Naive B cell (primary cell): ENCODE data around the gene MGMT. TPM values are rescaled to one million over a fixed set of nuclear protein-coding genes. Genes with fewer than 3 reads are reported as not detected.

Source experiments
- ATAC-seq, 2 donors: fragments of 150-1000 bp; cut with Tn5 transposase; 2 replicates each; pipeline ENCODE4 v1.10.0; 2021; ENCODE audit warnings: low read depth in 2 of 2, mild to moderate bottlenecking in 2 of 2, moderate library complexity in 2 of 2
- DNase-seq: peaks from one replicate; pipeline ENCODE4 v3.0.0; 2022
- H3K27ac Mint-ChIP-seq, 6 donors: one replicate each; pipeline ENCODE4 v1.8.0; 2020 to 2022; ENCODE audit warnings: mild to moderate bottlenecking in 6 of 6, mixed read lengths in 6 of 6, moderate library complexity in 5 of 6, inconsistent platforms in 2 of 6
- H3K27me3 Mint-ChIP-seq, 3 donors: one replicate each; pipeline ENCODE4 v1.8.0; 2021 to 2022; ENCODE audit warnings: mixed read lengths in 3 of 3, mild to moderate bottlenecking in 1 of 3
- H3K36me3 Mint-ChIP-seq, 2 donors: one replicate each; pipeline ENCODE4 v1.8.0; 2020 to 2022; ENCODE audit warnings: mixed read lengths in 2 of 2, inconsistent platforms in 1 of 2, mild to moderate bottlenecking in 1 of 2
- H3K4me1 Mint-ChIP-seq, 3 donors: one replicate each; pipeline ENCODE4 v1.8.0; 2020 to 2022; ENCODE audit warnings: mixed read lengths in 3 of 3, inconsistent platforms in 1 of 3, mild to moderate bottlenecking in 1 of 3, moderate library complexity in 1 of 3
- H3K4me3 Mint-ChIP-seq, 8 donors: one replicate each; pipeline ENCODE4 v1.8.0; 2020 to 2022; ENCODE audit warnings: mild to moderate bottlenecking in 8 of 8, mixed read lengths in 8 of 8, moderate library complexity in 8 of 8, inconsistent platforms in 2 of 8
- H3K9me3 Mint-ChIP-seq, 7 donors: one replicate each; pipeline ENCODE4 v1.8.0; 2020 to 2022; ENCODE audit warnings: mixed read lengths in 7 of 7, mild to moderate bottlenecking in 5 of 7, inconsistent platforms in 2 of 7, moderate library complexity in 1 of 7
- polyA plus RNA-seq, 6 donors: library from polyadenylated mRNA; unstranded; fragments of 300-500 nt; fragmentation: Illumina TruSeq; gene quantifications; one replicate each; pipeline ENCODE4 v1.2.3, GENCODE V29; 2021; ENCODE audit warnings: low read depth in 6 of 6

MGMT gene
- polyA plus RNA-seq, 6 donors from 2014 or later: 29.3 to 46.2 (median 38.2) TPM

DNA sequence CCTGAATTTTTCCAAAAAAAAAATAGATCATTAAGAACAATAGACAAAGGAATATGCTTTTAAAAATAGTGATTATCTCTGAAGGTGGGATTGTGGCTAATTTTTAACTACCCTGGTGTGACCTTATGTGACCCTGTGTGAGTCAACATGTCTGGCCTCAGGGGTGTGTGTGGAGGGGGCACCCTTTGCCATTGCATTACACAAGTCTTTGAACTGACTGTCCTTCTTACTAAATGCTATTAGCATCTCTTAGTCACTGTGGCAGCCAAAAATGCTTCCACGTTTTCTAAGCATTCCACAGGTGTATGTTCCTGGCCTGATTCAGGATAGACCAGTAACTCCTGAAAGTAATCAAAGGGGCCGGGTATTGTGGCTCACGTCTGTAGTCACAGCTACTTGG lies 175.4 kb downstream of the MGMT start:
- H3K27me3 Mint-ChIP-seq: no peaks in the 10 kb centered on the region
- H3K4me1 Mint-ChIP-seq: peaks cover 0 to 13% (median 0%) of the 10 kb centered on the region in 3 donors
- H3K9me3 Mint-ChIP-seq: no peaks in the 10 kb centered on the region
- no peak overlapping the region for H3K27ac Mint-ChIP-seq
- H3K4me3 Mint-ChIP-seq: no peak overlapping the region
- peaks cover 0 to 31% of the 10 kb centered on the region in 2 donors for H3K36me3 Mint-ChIP-seq
- no peak for ATAC-seq
- no peak for DNase-seq

- no peak for ATAC-seq
- Mint-ChIP-seq H3K27me3 (no peaks in the 10 kb centered on the region), H3K27ac (no peak overlapping the region), H3K9me3 (no peaks in the 10 kb centered on the region), H3K4me1 (peaks cover 0 to 13% (median 0%) of the 10 kb centered on the region in 3 donors), H3K36me3 (peaks cover 0 to 28% of the 10 kb centered on the region in 2 donors), H3K4me3 (no peak overlapping the region)
- DNase-seq: no peak
Observed at GRCh38 chr10:129643266-129643665, 176.2 kb downstream of the MGMT start.

- Mint-ChIP-seq H3K27ac (no peak overlapping the region), H3K4me3 (no peak overlapping the region), H3K36me3 (peaks cover 5 to 12% of the 10 kb centered on the region in 2 donors), H3K27me3 (no peaks in the 10 kb centered on the region), H3K9me3 (no peaks in the 10 kb centered on the region), H3K4me1 (peaks cover 0 to 13% (median 0%) of the 10 kb centered on the region in 3 donors)
- DNase-seq (no peak), ATAC-seq (no peak)
Observed at GRCh38 chr10:129645487-129645886, 178.4 kb downstream of the MGMT start.

- Mint-ChIP-seq H3K27me3 (no peaks in the 10 kb centered on the region), H3K27ac (no peak overlapping the region), H3K36me3 (peaks cover 6 to 12% of the 10 kb centered on the region in 2 donors), H3K4me1 (peaks cover 0 to 13% (median 0%) of the 10 kb centered on the region in 3 donors), H3K4me3 (no peak overlapping the region), H3K9me3 (no peaks in the 10 kb centered on the region)
- ATAC-seq (no peak), DNase-seq (no peak)
Observed at GRCh38 chr10:129646973-129647372, 179.9 kb downstream of the MGMT start.

GRCh38 chr10:129647590-129647989 lies 180.5 kb downstream of the MGMT start:
- Mint-ChIP-seq H3K9me3 (no peaks in the 10 kb centered on the region), H3K4me3 (no peak overlapping the region), H3K27me3 (no peaks in the 10 kb centered on the region), H3K4me1 (peaks cover 0 to 13% (median 3%) of the 10 kb centered on the region in 3 donors), H3K27ac (no peak overlapping the region), H3K36me3 (peaks cover 6 to 12% of the 10 kb centered on the region in 2 donors)
- no peak for ATAC-seq
- no peak for DNase-seq

- DNase-seq (no peak), ATAC-seq (no peak)
- Mint-ChIP-seq H3K9me3 (no peaks in the 10 kb centered on the region), H3K27ac (peak overlapping the region in 2 of 6 donors; percentile 25 to 62), H3K36me3 (peaks cover 6 to 16% of the 10 kb centered on the region in 2 donors), H3K4me3 (no peak overlapping the region), H3K27me3 (no peaks in the 10 kb centered on the region), H3K4me1 (peaks cover 4 to 10% (median 5%) of the 10 kb centered on the region in 3 donors)
Observed at GRCh38 chr10:129648856-129649255, 181.8 kb downstream of the MGMT start.

DNA sequence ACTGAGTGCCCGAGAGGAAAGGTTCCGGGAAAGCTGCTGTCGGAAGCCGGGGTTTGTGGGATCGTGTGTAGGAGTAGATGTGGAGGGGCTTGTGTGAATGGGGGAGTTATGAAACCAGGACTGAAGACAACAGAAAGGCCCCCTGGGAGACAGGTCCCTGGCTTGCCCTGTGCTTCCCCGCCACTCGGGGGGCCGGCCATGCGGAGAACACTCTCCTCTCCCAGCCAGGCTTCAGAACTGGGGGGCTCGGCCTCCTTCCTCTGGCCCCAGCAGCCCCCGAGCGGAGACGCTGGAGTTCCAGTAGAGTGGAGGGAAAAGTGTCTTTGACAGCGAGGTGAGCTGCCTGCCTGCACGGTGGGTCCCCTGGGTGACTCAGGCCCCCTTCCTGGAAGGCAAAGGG lies 185.0 kb downstream of the MGMT start:
- Mint-ChIP-seq H3K27ac (peak overlapping the region in 1 of 6 donors; percentile 59), H3K4me1 (peaks cover 4 to 8% (median 5%) of the 10 kb centered on the region in 3 donors), H3K4me3 (peak overlapping the region in 1 of 8 donors; percentile 12), H3K27me3 (no peaks in the 10 kb centered on the region), H3K36me3 (peaks cover 6 to 8% of the 10 kb centered on the region in 2 donors), H3K9me3 (peaks cover 0 to under 1% (median 0%) of the 10 kb centered on the region in 7 donors)
- no peak for ATAC-seq
- no peak for DNase-seq

DNA sequence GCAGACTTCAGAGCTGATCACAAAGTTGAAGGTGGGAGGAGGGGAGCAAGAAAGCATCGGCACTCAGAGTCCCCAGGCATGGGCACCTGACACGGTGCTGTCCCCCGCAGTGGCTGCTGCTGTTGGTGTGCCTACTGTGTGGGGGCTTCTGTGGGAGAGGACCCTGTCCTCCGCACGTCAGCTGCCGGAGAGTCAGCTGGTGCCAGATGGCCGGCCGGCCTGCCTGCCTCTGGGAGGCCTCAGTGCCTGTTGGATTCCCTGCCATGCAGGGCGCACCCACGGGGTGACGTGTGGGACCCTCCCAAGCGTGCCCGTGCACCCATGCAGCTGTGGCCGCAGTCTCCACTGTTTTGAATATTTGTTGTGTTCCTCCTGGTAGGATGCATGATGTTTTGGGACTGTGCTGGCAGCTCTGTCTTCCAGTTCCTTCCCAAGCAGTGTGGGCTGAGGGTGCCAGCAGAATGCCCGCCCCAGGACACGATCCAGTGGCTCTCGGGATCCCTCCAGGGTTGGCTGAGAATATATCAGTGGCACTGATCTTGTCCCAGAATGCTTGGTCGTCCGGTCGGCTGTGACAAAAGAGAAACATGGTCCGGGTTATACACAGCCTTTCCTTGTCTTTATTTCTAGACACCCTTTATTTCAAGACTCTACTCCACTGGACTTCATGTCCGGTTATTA lies 185.6 kb downstream of the MGMT start:
- ATAC-seq: no peak
- H3K9me3 Mint-ChIP-seq: peaks cover 0 to 2% (median 0%) of the 10 kb centered on the region in 7 donors
- no peak overlapping the region for H3K4me3 Mint-ChIP-seq
- H3K36me3 Mint-ChIP-seq: peaks cover 6 to 8% of the 10 kb centered on the region in 2 donors
- H3K27ac Mint-ChIP-seq: no peak overlapping the region
- H3K4me1 Mint-ChIP-seq: peaks cover 4 to 8% (median 5%) of the 10 kb centered on the region in 3 donors
- DNase-seq: no peak
- H3K27me3 Mint-ChIP-seq: no peaks in the 10 kb centered on the region

DNA sequence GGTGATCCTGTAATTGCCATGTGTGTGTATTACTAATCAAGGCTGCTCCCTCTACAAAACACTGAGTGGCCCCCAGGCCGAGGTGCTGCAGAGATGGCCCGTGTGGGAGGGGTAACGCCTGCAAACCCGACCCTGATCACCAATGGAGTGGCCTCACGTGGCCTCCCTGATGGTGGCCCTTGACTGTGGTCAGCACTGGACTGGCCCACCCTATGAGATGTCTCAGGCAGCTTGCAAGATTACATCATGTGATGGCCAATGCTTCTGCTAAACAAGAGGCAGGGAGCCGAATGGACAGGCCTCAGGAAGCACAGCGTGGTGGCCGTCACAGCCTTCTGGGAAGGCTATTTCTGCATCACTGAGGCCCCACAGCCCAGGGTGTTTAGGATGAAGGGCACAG lies 186.4 kb downstream of the MGMT start:
- no peak overlapping the region for H3K4me3 Mint-ChIP-seq
- H3K36me3 Mint-ChIP-seq: peaks cover 6 to 8% of the 10 kb centered on the region in 2 donors

DNA sequence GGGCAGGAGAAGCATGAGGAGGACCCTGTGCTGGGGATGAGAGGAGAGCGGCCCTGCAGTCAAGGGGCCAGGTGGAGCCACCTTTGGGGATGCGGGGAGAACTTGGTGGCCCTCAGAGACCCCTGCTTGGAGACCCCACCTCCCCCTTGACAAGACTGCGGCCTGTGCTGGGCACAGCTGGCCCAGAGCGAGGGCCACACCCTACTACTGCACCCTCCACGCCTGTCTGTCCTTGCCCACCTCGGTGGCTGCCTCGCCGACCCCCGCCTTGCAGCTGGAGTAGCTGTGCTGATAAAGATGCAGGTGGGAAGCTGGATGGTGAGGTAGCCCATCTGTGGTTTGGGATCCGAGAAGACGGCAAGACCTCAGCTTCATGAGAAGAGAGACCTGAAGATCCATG lies 186.8 kb downstream of the MGMT start:
- H3K9me3 Mint-ChIP-seq: peaks cover 0 to 2% (median 0%) of the 10 kb centered on the region in 7 donors
- ATAC-seq (no peak), DNase-seq (no peak)
- no peak overlapping the region for H3K4me3 Mint-ChIP-seq
- peak overlapping the region in 1 of 6 donors; percentile 6 for H3K27ac Mint-ChIP-seq
- H3K36me3 Mint-ChIP-seq: peaks cover 6 to 8% of the 10 kb centered on the region in 2 donors
- no peaks in the 10 kb centered on the region for H3K27me3 Mint-ChIP-seq
- peaks cover 4 to 8% (median 5%) of the 10 kb centered on the region in 3 donors for H3K4me1 Mint-ChIP-seq

More for the DNA sequence above, 186.4 kb downstream of the MGMT start:
- DNase-seq: no peak
- peaks cover 4 to 8% (median 5%) of the 10 kb centered on the region in 3 donors for H3K4me1 Mint-ChIP-seq
- no peak for ATAC-seq
- H3K27me3 Mint-ChIP-seq: no peaks in the 10 kb centered on the region
- H3K9me3 Mint-ChIP-seq: peaks cover 0 to 2% (median 0%) of the 10 kb centered on the region in 7 donors
- peak overlapping the region in 1 of 6 donors; percentile 6 for H3K27ac Mint-ChIP-seq

GRCh38 chr10:129654461-129654860 lies 187.4 kb downstream of the MGMT start:
- Mint-ChIP-seq H3K4me3 (no peak overlapping the region), H3K4me1 (peaks cover 7 to 8% (median 8%) of the 10 kb centered on the region in 3 donors), H3K27ac (no peak overlapping the region), H3K9me3 (peaks cover 0 to 2% (median 0%) of the 10 kb centered on the region in 7 donors), H3K36me3 (peaks cover 6 to 8% of the 10 kb centered on the region in 2 donors), H3K27me3 (no peaks in the 10 kb centered on the region)
- DNase-seq (no peak), ATAC-seq (no peak)

- Mint-ChIP-seq H3K4me3 (no peak overlapping the region), H3K4me1 (peaks cover 7 to 14% (median 8%) of the 10 kb centered on the region in 3 donors), H3K27ac (peak overlapping the region in 1 of 6 donors; percentile 17), H3K36me3 (peaks cover 5 to 8% of the 10 kb centered on the region in 2 donors), H3K27me3 (no peaks in the 10 kb centered on the region), H3K9me3 (peaks cover 0 to 2% (median 0%) of the 10 kb centered on the region in 7 donors)
- no peak for ATAC-seq
- DNase-seq: no peak
Observed at GRCh38 chr10:129655007-129655678, 188.1 kb downstream of the MGMT start.

- DNase-seq (no peak), ATAC-seq (no peak)
- Mint-ChIP-seq H3K27me3 (no peaks in the 10 kb centered on the region), H3K27ac (no peak overlapping the region), H3K4me3 (no peak overlapping the region), H3K9me3 (peaks cover 0 to 2% (median 0%) of the 10 kb centered on the region in 7 donors), H3K36me3 (peaks cover 0 to 8% of the 10 kb centered on the region in 2 donors), H3K4me1 (peaks cover 7 to 15% (median 8%) of the 10 kb centered on the region in 3 donors)
Observed at GRCh38 chr10:129655679-129656031, 188.6 kb downstream of the MGMT start.

DNA sequence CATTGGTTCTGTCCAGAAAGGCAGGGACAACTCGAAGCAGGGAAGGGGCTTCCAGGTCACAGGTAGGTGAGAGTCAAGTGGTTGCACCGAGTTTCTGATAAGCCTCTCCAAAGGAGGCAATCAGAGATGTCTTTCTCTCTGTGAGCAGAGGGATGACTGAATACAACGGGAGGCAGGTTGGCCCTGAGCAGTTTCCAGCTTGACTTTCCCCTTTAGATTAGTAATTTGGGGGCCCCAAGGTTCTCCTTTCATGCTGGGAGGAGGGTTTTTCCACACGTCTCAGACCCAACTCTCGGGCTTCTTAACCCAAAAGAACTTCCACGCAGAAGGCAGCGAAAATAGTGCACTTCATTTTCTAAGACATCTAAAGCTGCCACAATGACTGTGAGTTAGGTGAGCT lies 189.6 kb downstream of the MGMT start:
- Mint-ChIP-seq H3K4me3 (no peak overlapping the region), H3K27me3 (no peaks in the 10 kb centered on the region), H3K36me3 (peaks cover under 1 to 14% of the 10 kb centered on the region in 2 donors), H3K27ac (no peak overlapping the region), H3K4me1 (peaks cover 7 to 15% (median 8%) of the 10 kb centered on the region in 3 donors), H3K9me3 (peaks cover 0 to 2% (median 0%) of the 10 kb centered on the region in 7 donors)
- DNase-seq (no peak), ATAC-seq (no peak)
